Measurements from ENCODE around the gene KDM4C. TPM values are rescaled to one million over a fixed set of nuclear protein-coding genes. Genes with fewer than 3 reads are reported as not detected.

KDM4C gene
- total and polyA plus RNA-seq, 12 donors = 6.1 to 18.2 (median 14.6) TPM

- no peaks in the 10 kb centered on the region for H3K36me3 ChIP-seq
- intact Hi-C loops (cut with DNase I) = no loop called here
- 97 to 99% methylated on average over 2 of the region's 2 CpGs for WGBS, 2 donors
Observed at GRCh38 chr9:6764011-6764410, 6.2 kb downstream of the KDM4C start.

GRCh38 chr9:6764523-6764922 is 6.8 kb downstream of the KDM4C start:
- intact Hi-C loops (cut with DNase I) = no loop called here
- no peak for DNase-seq
- Histone ChIP-seq H3K4me3 (no peak overlapping the region), H3K36me3 (no peaks in the 10 kb centered on the region), H3K4me1 (peaks cover 0 to 38% (median 13%) of the 10 kb centered on the region in 9 donors), H3K27me3 (no peaks in the 10 kb centered on the region), H3K27ac (no peak overlapping the region), H3K9me3 (peaks cover 0 to 5% (median 0%) of the 10 kb centered on the region in 11 donors)
- TF ChIP-seq CTCF (IDR thresholded peaks at IDR 0.05) = no peak
- ATAC-seq = no peak

More at GRCh38 chr9:6764011-6764410, 6.2 kb downstream of the KDM4C start:
- peaks cover 0 to 41% (median 13%) of the 10 kb centered on the region in 9 donors for H3K4me1 ChIP-seq
- DNase-seq (no peak), ATAC-seq (no peak)
- H3K9me3 ChIP-seq = peaks cover 0 to 5% (median 0%) of the 10 kb centered on the region in 11 donors
- H3K4me3 ChIP-seq = no peak overlapping the region
- no peak for TF ChIP-seq CTCF (IDR thresholded peaks at IDR 0.05)
- no peak overlapping the region for H3K27ac ChIP-seq
- no peaks in the 10 kb centered on the region for H3K27me3 ChIP-seq

GRCh38 chr9:6764950-6765349 is 7.2 kb downstream of the KDM4C start:
- Histone ChIP-seq H3K36me3 (no peaks in the 10 kb centered on the region), H3K9me3 (peaks cover 0 to 5% (median 0%) of the 10 kb centered on the region in 11 donors), H3K27ac (no peak overlapping the region), H3K27me3 (no peaks in the 10 kb centered on the region), H3K4me3 (no peak overlapping the region), H3K4me1 (peaks cover 0 to 34% (median 9%) of the 10 kb centered on the region in 9 donors)
- 39 to 93% methylated on average over 1 of the region's 1 CpG for WGBS, 2 donors
- no peak for ATAC-seq
- no peak for TF ChIP-seq CTCF (IDR thresholded peaks at IDR 0.05)
- no peak for DNase-seq
- intact Hi-C loops (cut with DNase I) = no loop called here

GRCh38 chr9:6765396-6765795 is 7.6 kb downstream of the KDM4C start:
- H3K9me3 ChIP-seq = peaks cover 0 to 5% (median 0%) of the 10 kb centered on the region in 11 donors
- no peak for ATAC-seq
- no peak for TF ChIP-seq CTCF (IDR thresholded peaks at IDR 0.05)
- no peak overlapping the region for H3K27ac ChIP-seq
- H3K4me1 ChIP-seq = peaks cover 0 to 30% (median 9%) of the 10 kb centered on the region in 9 donors
- H3K27me3 ChIP-seq = no peaks in the 10 kb centered on the region
- 89 to 90% methylated on average over 3 of the region's 3 CpGs for WGBS, 2 donors
- DNase-seq = no peak
- intact Hi-C loops (cut with DNase I) = no loop called here
- no peak overlapping the region for H3K4me3 ChIP-seq
- H3K36me3 ChIP-seq = no peaks in the 10 kb centered on the region
